CD1c-positive myeloid dendritic cell (primary cell): ENCODE data around the gene ZNF385A.
"Not testable (repeated sequence)": the region's sequence is repeated elsewhere in the genome, so short reads cannot be mapped to it uniquely, and the experiment has no call there.

Experiments
- DNase-seq: peaks from one replicate; pipeline ENCODE4 v3.0.0-alpha.2; 2016; ENCODE audit errors: extremely low spot score

The ZNF385A gene

DNA sequence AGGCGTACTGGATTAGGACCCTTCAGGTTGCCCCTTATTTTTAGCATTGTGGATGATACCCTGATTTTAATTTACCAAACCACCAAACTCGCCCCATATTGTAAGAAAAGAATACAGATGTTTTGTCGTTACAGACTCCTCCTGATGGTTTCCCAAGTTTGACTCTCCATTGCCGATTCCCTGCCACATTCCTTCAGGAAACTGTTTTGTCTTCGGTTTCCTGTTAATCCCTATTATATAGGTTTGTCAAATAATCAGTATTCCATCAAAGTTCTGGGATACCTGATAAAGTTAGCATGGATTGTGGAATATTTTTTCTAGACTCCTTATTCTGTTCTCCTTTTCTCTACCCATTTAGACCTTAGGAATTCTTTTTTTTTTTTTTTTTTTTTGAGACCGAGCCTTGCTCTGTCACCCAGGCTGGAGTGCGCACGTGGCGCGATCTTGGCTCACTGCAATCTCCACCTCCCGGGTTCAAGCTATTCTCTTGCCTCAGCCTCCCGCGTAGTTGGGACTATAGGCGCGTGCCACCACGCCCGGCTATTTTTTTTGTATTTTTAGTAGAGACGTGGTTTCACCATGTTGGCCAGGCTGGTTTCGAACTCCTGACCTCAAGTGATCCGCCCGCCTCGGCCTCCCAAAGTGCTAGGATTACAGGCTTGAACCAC, 59.0 kb downstream of the ZNF385A start:
- not testable (repeated sequence) for DNase-seq

DNA sequence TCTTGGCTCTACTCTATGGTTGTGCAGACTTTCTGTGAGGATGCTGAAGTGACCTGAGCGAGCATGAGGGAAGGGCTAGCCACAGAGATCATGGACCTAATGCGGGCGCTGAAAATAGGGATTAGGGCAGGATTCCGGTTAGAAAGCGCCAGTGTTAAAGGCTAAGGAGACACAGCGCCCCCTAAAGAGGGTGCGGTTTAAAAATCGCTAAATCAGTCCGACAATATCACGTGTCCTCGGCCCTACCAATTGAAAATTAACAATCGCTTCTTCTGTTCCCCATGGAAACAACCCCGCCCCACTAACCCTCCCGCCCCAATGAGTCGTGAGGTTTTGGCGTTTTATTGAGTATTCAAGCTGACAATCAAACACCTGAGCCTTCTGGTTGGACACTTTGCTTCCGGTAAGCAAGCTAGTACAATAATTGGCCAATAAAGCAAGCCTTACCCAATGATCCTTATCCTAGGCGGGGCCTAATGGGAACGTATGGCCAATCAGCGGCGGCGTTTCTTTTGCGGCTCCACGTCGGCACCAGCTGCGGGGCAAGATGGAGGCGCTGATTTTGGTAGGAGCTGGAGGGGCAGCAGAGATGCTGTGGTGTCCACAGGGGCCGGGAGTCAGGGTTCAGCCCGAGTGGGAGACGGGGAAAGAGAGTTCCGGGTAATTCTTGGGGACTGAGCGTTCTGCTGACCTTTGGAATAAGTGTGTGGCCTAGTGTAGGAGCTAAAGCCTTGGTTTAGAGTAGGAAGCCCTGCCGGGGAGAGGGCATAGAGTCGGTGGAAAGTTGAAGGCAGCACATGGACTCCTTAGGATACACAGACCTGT, 59.7 kb downstream of the ZNF385A start, which contains the start of gene COPZ1:
Gene COPZ1, plus strand, starts transcription at position 515 of the 825 bp plus-strand sequence. Its CDS starts 33 bp downstream, at position 548.
- peak; percentile 99 for DNase-seq

DNA sequence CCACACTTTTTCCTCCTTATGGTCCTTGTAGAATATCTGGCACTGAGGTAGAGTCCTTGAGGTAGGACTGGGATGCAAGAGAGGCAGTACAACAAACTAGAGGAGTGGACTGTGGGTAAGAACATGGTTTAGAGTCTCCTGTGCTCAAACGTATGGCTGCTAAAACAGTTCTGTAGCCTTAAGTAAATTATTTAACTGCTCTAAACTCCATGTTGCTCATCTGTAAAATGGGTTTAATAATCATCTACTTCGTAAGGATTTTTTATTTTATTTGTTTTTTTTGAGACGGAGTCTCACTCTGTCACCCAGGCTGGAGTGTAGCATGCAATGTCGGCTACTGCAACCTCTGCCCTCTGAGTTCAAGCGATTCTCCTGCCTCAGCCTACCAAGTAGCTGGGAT, 63.2 kb downstream of the ZNF385A start:
- no peak for DNase-seq
